Measurements from ENCODE around the gene HRK. TPM values are rescaled to one million over a fixed set of nuclear protein-coding genes. Genes with fewer than 3 reads are reported as not detected.

The HRK gene
- total and polyA plus RNA-seq, 2 of the 8 experiments (the other 6 are each of a cell fraction or from before 2014, with no cell fraction given) = 1.6 to 2.7 TPM

GRCh38 chr12:116860263-116860662 is 21.0 kb downstream of the HRK start:
- WGBS, 2 experiments (ENCODE audit: extremely low coverage in 1 of 2, insufficient coverage in 1 of 2, insufficient read length in 1 of 2, insufficient replicate concordance in 2 of 2, low coverage in 1 of 2, low lambda C conversion rate in 2 of 2, missing lambda C conversion rate in 1 of 2) = 80% methylated on average over 3 of the region's 3 CpGs; no CpG with 5 or more reads in 1 of the 2 experiments
- POLR2A ChIA-PET (ENCODE audit: partially characterized antibody) = interaction anchor here (0.6 to 0.7 kb wide), 2 partner anchors 14 to 52 kb away, joined by 3 to 4 read pairs; no protein-coding TSS in a partner anchor
- Histone ChIP-seq H3K79me2 (ENCODE audit: control insufficient read depth in 1 of 2, insufficient read depth in 2 of 2, low read length in 2 of 2) (no peaks in the 10 kb centered on the region), H3K9me3 (ENCODE audit: insufficient read depth in 2 of 2, low read depth in 1 of 2, low read length in 1 of 2) (no peaks in the 10 kb centered on the region), H3K23me2 (ENCODE audit: low read depth, low read length) (no peaks in the 10 kb centered on the region), H3K9ac (replicated peaks in 1 of 4; ENCODE audit: extremely low read depth in 1 of 4, low read depth in 3 of 4, low read length in 3 of 4) (no peak overlapping the region), H3K56ac (replicated peaks; ENCODE audit: insufficient read length, low read depth, low read length) (no peak overlapping the region), H3K36me3 (ENCODE audit: control insufficient read depth in 2 of 4, insufficient read depth in 4 of 4, low read length in 3 of 4) (no peaks in the 10 kb centered on the region), H2AFZ (ENCODE audit: low read length) (no peak overlapping the region), H2BK5ac (ENCODE audit: low read depth, low read length) (no peak overlapping the region), H4K8ac (ENCODE audit: extremely low read depth, insufficient read depth, low read length) (no peak overlapping the region), H4K5ac (ENCODE audit: insufficient read length, low read depth, low read length) (no peak overlapping the region), H3K27me3 (replicated peaks in 1 of 4; ENCODE audit: control insufficient read depth in 3 of 4, extremely low read depth in 1 of 4, insufficient read depth in 3 of 4, low read length in 3 of 4) (no peaks in the 10 kb centered on the region), H4K91ac (replicated peaks; ENCODE audit: insufficient read length, low read length) (no peak overlapping the region), H2BK20ac (ENCODE audit: low read length) (no peak overlapping the region), H3K79me1 (ENCODE audit: low read depth, low read length) (no peaks in the 10 kb centered on the region), H3K27ac (ENCODE audit: low read depth, low read length) (no peak overlapping the region), H4K20me1 (replicated peaks in 1 of 2; ENCODE audit: control insufficient read depth in 1 of 2, insufficient read depth in 2 of 2, low read length in 2 of 2) (no peaks in the 10 kb centered on the region), H3K14ac (ENCODE audit: insufficient read length) (no peak overlapping the region), H3K4me3 (ENCODE audit: extremely low read depth in 1 of 4, insufficient read depth in 2 of 4, low read depth in 3 of 4, low read length in 4 of 4) (no peak overlapping the region), H3K23ac (ENCODE audit: insufficient read length) (no peak overlapping the region), H3K4me2 (ENCODE audit: insufficient read depth in 1 of 2, low read depth in 2 of 2, low read length in 2 of 2) (no peak overlapping the region), H2AK5ac (ENCODE audit: low read depth, low read length) (no peak overlapping the region), H3K4ac (replicated peaks; ENCODE audit: insufficient read length, low read depth, low read length) (no peak overlapping the region), H2BK12ac (ENCODE audit: low read depth, low read length) (no peak overlapping the region), H3K4me1 (replicated peaks in 1 of 4; ENCODE audit: control insufficient read depth in 3 of 4, insufficient read depth in 4 of 4, low read length in 3 of 4) (no peaks in the 10 kb centered on the region; a peak in 1 of 7 replicates), H2BK15ac (ENCODE audit: low read length) (no peak overlapping the region), H2BK120ac (replicated peaks; ENCODE audit: low read depth, low read length) (no peak overlapping the region), H3K18ac (ENCODE audit: extremely low read depth, low read length) (no peak overlapping the region)
- CTCF ChIA-PET (ENCODE audit: partially characterized antibody) = interaction anchor here (0.9 to 1.2 kb wide), 2 partner anchors 22 to 44 kb away, joined by 3 read pairs; no protein-coding TSS in a partner anchor
- DNase-seq (ENCODE audit: low read depth in 1 of 2, low spot score in 2 of 2) = no peak
- FAIRE-seq = no peak
- TF ChIP-seq CTBP2 (IDR thresholded peaks at IDR 0.05; ENCODE audit: borderline replicate concordance, insufficient read depth, insufficient read length, low read length) = no peak
- no peak for TF ChIP-seq SRF (IDR thresholded peaks at IDR 0.05; ENCODE audit: low read depth, low read length)
- no peak for TF ChIP-seq TCF12 (IDR thresholded peaks at IDR 0.05; ENCODE audit: low read depth, low read length)
- no peak for TF ChIP-seq EP300 (IDR thresholded peaks at IDR 0.05; ENCODE audit: borderline replicate concordance in 1 of 2, low read depth in 2 of 2, low read length in 2 of 2)
- TF ChIP-seq TEAD4 (IDR thresholded peaks at IDR 0.05; ENCODE audit: low read depth, low read length) = no peak
- TF ChIP-seq RNF2 (IDR thresholded peaks at IDR 0.05; ENCODE audit: borderline replicate concordance, low read depth, low read length, missing control alignments, poor library complexity, severe bottlenecking) = no peak
- no peak for TF ChIP-seq USF2 (IDR thresholded peaks at IDR 0.05; ENCODE audit: low read length)
- no peak for TF ChIP-seq EZH2 (IDR thresholded peaks at IDR 0.05; ENCODE audit: low read depth, low read length, severe bottlenecking)
- no peak for TF ChIP-seq BACH1 (IDR thresholded peaks at IDR 0.05; ENCODE audit: low read length)
